DND-41 (cell line): ENCODE results near the gene ZP1.

Source experiments
- ATAC-seq: fragments of 200-7000 bp; cut with Tn5 transposase; 3 replicates; pipeline ENCODE4 v1.9.1; 2021; ENCODE audit warnings: low read depth; ENCODE audit not compliant: insufficient read depth
- DNase-seq: peaks from one replicate; pipeline ENCODE4 v3.0.0-alpha.2; 2020
- H2AFZ ChIP-seq: 2 replicates; pipeline ENCODE4 v1.6.0; 2012; ENCODE audit warnings: low read depth, low read length
- H3K27ac ChIP-seq: 2 replicates; pipeline ENCODE4 v1.5.1; 2012; ENCODE audit warnings: low read length, inconsistent platforms
- H3K27me3 ChIP-seq: fragments of 200-600 bp; sonication (generic); 2 replicates; pipeline ENCODE4 v1.6.0; 2012; ENCODE audit warnings: low read length, mild to moderate bottlenecking, inconsistent platforms; ENCODE audit not compliant: insufficient read depth, poor library complexity
- H3K36me3 ChIP-seq: 2 replicates; pipeline ENCODE4 v1.5.1; 2012; ENCODE audit warnings: low read length, inconsistent platforms; ENCODE audit not compliant: insufficient read depth
- H3K4me1 ChIP-seq: 2 replicates; pipeline ENCODE4 v1.5.1; 2012; ENCODE audit warnings: mild to moderate bottlenecking, low read length; ENCODE audit not compliant: insufficient read depth
- H3K4me2 ChIP-seq: 2 replicates; pipeline ENCODE4 v1.6.0; 2012; ENCODE audit warnings: mild to moderate bottlenecking, moderate library complexity, low read length, inconsistent platforms; ENCODE audit not compliant: insufficient read depth
- H3K4me3 ChIP-seq, 2 experiments: fragments of 200-600 bp in 1 of 2; shearing (Covaris generic) in 1 of 2; 2 replicates each; pipeline ENCODE4 v1.5.1; 2012 to 2016; ENCODE audit warnings: inconsistent platforms in 2 of 2, low read length in 2 of 2, mild to moderate bottlenecking in 2 of 2, low read depth in 1 of 2, moderate library complexity in 1 of 2
- H3K79me2 ChIP-seq: 2 replicates; pipeline ENCODE4 v1.6.0; 2012; ENCODE audit warnings: low read length, inconsistent platforms; ENCODE audit not compliant: insufficient read depth
- H3K9ac ChIP-seq: 2 replicates; pipeline ENCODE4 v1.6.0; 2012; ENCODE audit warnings: low read depth, mild to moderate bottlenecking, inconsistent platforms, low read length, moderate library complexity
- H3K9me3 ChIP-seq: 2 replicates; pipeline ENCODE4 v1.5.1; 2012; ENCODE audit warnings: low read length, moderate library complexity, mild to moderate bottlenecking, inconsistent platforms; ENCODE audit not compliant: insufficient read depth, severe bottlenecking
- H4K20me1 ChIP-seq: 2 replicates; pipeline ENCODE4 v1.6.0; 2012; ENCODE audit warnings: low read length; ENCODE audit not compliant: insufficient read depth
- CTCF ChIP-seq: IDR thresholded peaks from 2 replicates; pipeline ENCODE4 v1.5.1; 2012; ENCODE audit warnings: borderline replicate concordance, low read length, moderate library complexity, mild to moderate bottlenecking; ENCODE audit not compliant: poor library complexity, severe bottlenecking; ENCODE audit errors: extremely low read depth
- EZH2 ChIP-seq: IDR thresholded peaks from 3 replicates; pipeline ENCODE4 v1.6.1; 2012; ENCODE audit warnings: borderline replicate concordance, low read depth, mild to moderate bottlenecking, moderate library complexity, low read length, inconsistent platforms; ENCODE audit not compliant: severe bottlenecking

Gene ZP1

GRCh38 chr11:60890696-60891095, 23.4 kb downstream of the ZP1 start:
- H3K4me2 ChIP-seq: no peak overlapping the region
- no peaks in the 10 kb centered on the region for H3K4me1 ChIP-seq
- H3K9me3 ChIP-seq: no peaks in the 10 kb centered on the region
- DNase-seq (no peak), ATAC-seq (no peak)
- no peaks in the 10 kb centered on the region for H3K27me3 ChIP-seq
- no peak overlapping the region for H3K4me3 ChIP-seq
- no peaks in the 10 kb centered on the region for H3K79me2 ChIP-seq
- H3K36me3 ChIP-seq: peaks cover 56% of the 10 kb centered on the region
- H4K20me1 ChIP-seq: peaks cover 12% of the 10 kb centered on the region; the same call in 1 of the 2 replicates
- H3K9ac ChIP-seq: no peak overlapping the region
- no peak overlapping the region for H2AFZ ChIP-seq
- no peak for TF ChIP-seq CTCF
- no peak overlapping the region for H3K27ac ChIP-seq

- Histone ChIP-seq H3K27ac (no peak overlapping the region), H4K20me1 (peaks cover 12% of the 10 kb centered on the region; the same call in 1 of the 2 replicates)
These were observed 23.9 kb downstream of the ZP1 start for GRCh38 chr11:60891103-60891741.

GRCh38 chr11:60895687-60896086, 28.3 kb downstream of the ZP1 start:
- Histone ChIP-seq H3K36me3 (peaks cover 93% of the 10 kb centered on the region), H3K79me2 (no peaks in the 10 kb centered on the region; the same call in 1 of the 2 replicates), H3K9ac (no peak overlapping the region), H4K20me1 (peaks cover 20% of the 10 kb centered on the region; the same call in 1 of the 2 replicates), H3K27me3 (no peaks in the 10 kb centered on the region), H2AFZ (no peak overlapping the region), H3K27ac (no peak overlapping the region), H3K4me1 (no peaks in the 10 kb centered on the region), H3K9me3 (no peaks in the 10 kb centered on the region), H3K4me3 (no peak overlapping the region), H3K4me2 (no peak overlapping the region)
- ATAC-seq: no peak
- TF ChIP-seq CTCF (no peak), EZH2 (no peak)
- no peak for DNase-seq

More at GRCh38 chr11:60891103-60891741, 23.9 kb downstream of the ZP1 start:
- no peak overlapping the region for H2AFZ ChIP-seq
- no peaks in the 10 kb centered on the region for H3K79me2 ChIP-seq
- H3K4me2 ChIP-seq: no peak overlapping the region
- TF ChIP-seq CTCF (no peak), EZH2 (no peak)
- no peak for DNase-seq
- peaks cover 61% of the 10 kb centered on the region for H3K36me3 ChIP-seq
- H3K9me3 ChIP-seq: no peaks in the 10 kb centered on the region
- H3K27me3 ChIP-seq: no peaks in the 10 kb centered on the region
- H3K4me1 ChIP-seq: no peaks in the 10 kb centered on the region
- H3K9ac ChIP-seq: no peak overlapping the region
- no peak for ATAC-seq
- H3K4me3 ChIP-seq: no peak overlapping the region
